Measurements from ENCODE around the gene FCRL5. TPM values are rescaled to one million over a fixed set of nuclear protein-coding genes. Genes with fewer than 3 reads are reported as not detected.

Gene FCRL5
- total RNA-seq, 1 experiment from 2014 or later, result not detected

DNA sequence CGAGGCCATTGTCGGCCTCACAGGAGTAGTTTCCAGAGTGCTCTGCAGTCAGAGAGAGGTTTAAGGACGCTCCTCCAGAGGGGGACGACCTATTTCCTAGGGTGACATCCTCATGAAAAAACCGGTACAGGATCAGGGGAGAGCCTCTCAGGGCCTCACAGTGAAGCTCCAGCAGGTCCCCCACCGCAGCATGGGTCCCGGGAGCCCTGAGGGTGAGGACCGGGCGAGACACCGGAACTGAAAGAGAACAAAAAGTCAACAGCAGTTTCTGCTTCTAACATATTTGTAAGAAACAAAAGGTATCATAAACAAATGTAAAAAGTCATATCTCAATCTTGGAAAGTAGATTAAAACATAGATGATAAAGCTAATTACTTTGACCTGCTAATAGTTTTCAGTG, 31.3 kb downstream of the FCRL5 start:
- Mint-ChIP-seq H3K27me3 (ENCODE audit: insufficient read depth, unreplicated experiment) (peaks cover 4% of the 10 kb centered on the region), H3K27ac (ENCODE audit: unreplicated experiment) (no peak overlapping the region), H3K9me3 (ENCODE audit: unreplicated experiment) (no peaks in the 10 kb centered on the region), H3K36me3 (ENCODE audit: insufficient read depth, unreplicated experiment) (no peaks in the 10 kb centered on the region), H3K4me3 (ENCODE audit: unreplicated experiment) (no peak overlapping the region), H3K4me1 (ENCODE audit: low read depth, unreplicated experiment) (peaks cover 9% of the 10 kb centered on the region)
- Histone ChIP-seq H3K36me3 (ENCODE audit: control insufficient read depth, insufficient read depth, low read length) (no peaks in the 10 kb centered on the region; the same call in 1 of the 2 replicates), H3K9me3 (no peaks in the 10 kb centered on the region), H3K4me3 (ENCODE audit: low read depth, low read length) (no peak overlapping the region), H3K27me3 (replicated peaks; ENCODE audit: control insufficient read depth, insufficient read depth, low read length) (no peaks in the 10 kb centered on the region), H3K4me1 (no peaks in the 10 kb centered on the region)
- intact Hi-C loops (cut with micrococcal nuclease; ENCODE audit: unreplicated experiment), result no loop called here
- no TSS peak for BruUV-seq (replicated peaks)
- TF ChIP-seq, protein P1, sequence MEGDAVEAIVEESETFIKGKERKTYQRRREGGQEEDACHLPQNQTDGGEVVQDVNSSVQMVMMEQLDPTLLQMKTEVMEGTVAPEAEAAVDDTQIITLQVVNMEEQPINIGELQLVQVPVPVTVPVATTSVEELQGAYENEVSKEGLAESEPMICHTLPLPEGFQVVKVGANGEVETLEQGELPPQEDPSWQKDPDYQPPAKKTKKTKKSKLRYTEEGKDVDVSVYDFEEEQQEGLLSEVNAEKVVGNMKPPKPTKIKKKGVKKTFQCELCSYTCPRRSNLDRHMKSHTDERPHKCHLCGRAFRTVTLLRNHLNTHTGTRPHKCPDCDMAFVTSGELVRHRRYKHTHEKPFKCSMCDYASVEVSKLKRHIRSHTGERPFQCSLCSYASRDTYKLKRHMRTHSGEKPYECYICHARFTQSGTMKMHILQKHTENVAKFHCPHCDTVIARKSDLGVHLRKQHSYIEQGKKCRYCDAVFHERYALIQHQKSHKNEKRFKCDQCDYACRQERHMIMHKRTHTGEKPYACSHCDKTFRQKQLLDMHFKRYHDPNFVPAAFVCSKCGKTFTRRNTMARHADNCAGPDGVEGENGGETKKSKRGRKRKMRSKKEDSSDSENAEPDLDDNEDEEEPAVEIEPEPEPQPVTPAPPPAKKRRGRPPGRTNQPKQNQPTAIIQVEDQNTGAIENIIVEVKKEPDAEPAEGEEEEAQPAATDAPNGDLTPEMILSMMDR (IDR thresholded peaks at IDR 0.05; ENCODE audit: insufficient read depth in 1 of 2, low read depth in 1 of 2, low read length in 1 of 2, severe bottlenecking in 1 of 2, unreplicated experiment in 1 of 2), result no peak
- ChIA-PET CTCF (no interaction called here), POLR2A (no interaction called here)
- DNase-seq, result no peak

DNA sequence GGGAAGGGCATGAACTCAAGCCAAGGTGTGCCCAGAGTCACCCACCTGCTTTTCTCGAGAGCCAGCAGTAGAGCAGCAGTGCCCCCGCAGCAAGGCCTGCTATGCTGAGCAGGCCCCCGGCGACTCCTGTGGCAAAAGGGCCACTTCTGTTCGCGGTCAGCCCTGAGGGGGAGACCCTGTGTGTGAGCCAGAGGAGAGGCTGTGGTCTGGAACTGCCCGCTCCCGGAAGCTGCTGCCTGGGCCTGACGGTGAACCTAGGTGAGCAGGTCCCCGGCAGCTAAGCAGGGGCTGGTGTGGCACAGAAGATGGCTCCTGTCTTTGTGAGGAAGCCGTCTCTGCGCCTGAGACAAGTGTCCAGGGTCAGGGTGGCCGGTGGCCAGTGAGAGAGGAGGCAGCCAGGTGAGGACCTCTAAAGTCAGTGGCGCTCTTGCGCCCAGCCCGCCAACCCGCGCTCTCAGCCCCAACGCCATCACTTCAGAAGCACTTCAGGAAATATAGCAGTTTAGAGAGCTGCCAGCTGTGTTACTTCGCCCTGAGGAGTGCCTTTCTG, 31.9 kb downstream of the FCRL5 start:
- H3K4me1 Mint-ChIP-seq (ENCODE audit: low read depth, unreplicated experiment), result peaks cover 9% of the 10 kb centered on the region
- BruUV-seq (replicated peaks), result no TSS peak
- POLR2A ChIA-PET, result no interaction called here
- DNase-seq, result no peak
- Histone ChIP-seq H3K9me3 (no peaks in the 10 kb centered on the region), H3K27me3 (replicated peaks; ENCODE audit: control insufficient read depth, insufficient read depth, low read length) (no peaks in the 10 kb centered on the region), H3K4me3 (ENCODE audit: low read depth, low read length) (no peak overlapping the region), H3K36me3 (ENCODE audit: control insufficient read depth, insufficient read depth, low read length) (no peaks in the 10 kb centered on the region; the same call in 1 of the 2 replicates), H3K4me1 (no peaks in the 10 kb centered on the region)
- TF ChIP-seq, protein P1 (IDR thresholded peaks at IDR 0.05; ENCODE audit: insufficient read depth in 1 of 2, low read depth in 1 of 2, low read length in 1 of 2, severe bottlenecking in 1 of 2, unreplicated experiment in 1 of 2), result no peak
- CTCF ChIA-PET, result interaction anchor here (0.6 kb wide), 1 partner anchor 15 kb away, joined by 3 read pairs; no protein-coding TSS in a partner anchor
- H3K4me3 Mint-ChIP-seq (ENCODE audit: unreplicated experiment), result no peak overlapping the region
- intact Hi-C loops (cut with micrococcal nuclease; ENCODE audit: unreplicated experiment), result no loop called here
- no peaks in the 10 kb centered on the region for H3K36me3 Mint-ChIP-seq (ENCODE audit: insufficient read depth, unreplicated experiment)
- no peak overlapping the region for H3K27ac Mint-ChIP-seq (ENCODE audit: unreplicated experiment)
- H3K27me3 Mint-ChIP-seq (ENCODE audit: insufficient read depth, unreplicated experiment), result peaks cover 4% of the 10 kb centered on the region
- H3K9me3 Mint-ChIP-seq (ENCODE audit: unreplicated experiment), result no peaks in the 10 kb centered on the region

DNA sequence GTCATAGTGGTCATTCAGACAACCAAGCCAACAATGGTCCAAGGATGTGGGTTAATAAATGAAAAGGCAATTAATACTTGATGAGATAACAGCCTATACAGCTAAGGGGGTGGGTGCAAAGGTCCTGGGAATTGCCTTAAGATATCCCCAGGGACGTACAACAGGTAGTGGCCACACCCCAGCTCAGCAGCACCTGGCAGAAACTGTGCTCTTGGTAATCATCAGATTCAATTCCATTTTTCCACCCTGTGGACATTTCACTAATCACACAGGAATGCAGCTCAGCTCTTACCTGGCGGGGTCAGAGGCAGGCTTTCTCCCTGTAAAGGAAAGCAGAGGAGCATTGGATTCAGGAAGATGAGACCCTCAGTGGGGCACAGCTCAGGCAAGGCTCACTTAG, 32.9 kb downstream of the FCRL5 start:
- ChIA-PET CTCF (no interaction called here), POLR2A (no interaction called here)
- no TSS peak for BruUV-seq (replicated peaks)
- no peaks in the 10 kb centered on the region for H3K9me3 Mint-ChIP-seq (ENCODE audit: unreplicated experiment)
- H3K4me3 Mint-ChIP-seq (ENCODE audit: unreplicated experiment), result no peak overlapping the region
- no peaks in the 10 kb centered on the region; the same call in 1 of the 2 replicates for H3K36me3 ChIP-seq (ENCODE audit: control insufficient read depth, insufficient read depth, low read length)
- DNase-seq, result no peak
- intact Hi-C loops (cut with micrococcal nuclease; ENCODE audit: unreplicated experiment), result no loop called here
- no peak overlapping the region for H3K4me3 ChIP-seq (ENCODE audit: low read depth, low read length)
- TF ChIP-seq, protein P1 (IDR thresholded peaks at IDR 0.05; ENCODE audit: insufficient read depth in 1 of 2, low read depth in 1 of 2, low read length in 1 of 2, severe bottlenecking in 1 of 2, unreplicated experiment in 1 of 2), result no peak
- H3K27me3 Mint-ChIP-seq (ENCODE audit: insufficient read depth, unreplicated experiment), result peaks cover 4% of the 10 kb centered on the region
- no peaks in the 10 kb centered on the region for H3K9me3 ChIP-seq
- peaks cover 9% of the 10 kb centered on the region for H3K4me1 Mint-ChIP-seq (ENCODE audit: low read depth, unreplicated experiment)
- H3K27me3 ChIP-seq (replicated peaks; ENCODE audit: control insufficient read depth, insufficient read depth, low read length), result no peaks in the 10 kb centered on the region
- H3K4me1 ChIP-seq, result no peaks in the 10 kb centered on the region
- H3K27ac Mint-ChIP-seq (ENCODE audit: unreplicated experiment), result no peak overlapping the region
- no peaks in the 10 kb centered on the region for H3K36me3 Mint-ChIP-seq (ENCODE audit: insufficient read depth, unreplicated experiment)

Data from Caco-2 (cell line).